ENCODE results near the gene PRKAG1.
A peak's percentile ranks its signal among the peaks of the same experiment; 100 is the strongest.

Gene PRKAG1

GRCh38 chr12:49023812-49024211 is 5.2 kb upstream of the PRKAG1 start:
- Histone ChIP-seq H3K27me3 (replicated peaks; ENCODE audit: control insufficient read depth, insufficient read depth, low read length, poor library complexity, severe bottlenecking) (no peaks in the 10 kb centered on the region), H3K36me3 (ENCODE audit: control insufficient read depth, insufficient read depth, low read length) (peaks cover 70% of the 10 kb centered on the region), H3K4me3 (ENCODE audit: insufficient read depth, low read depth, low read length, poor library complexity, severe bottlenecking) (no peak overlapping the region), H3K27ac (ENCODE audit: insufficient read depth, low read length, poor library complexity, severe bottlenecking) (no peak overlapping the region), H3K9me3 (ENCODE audit: control insufficient read depth, low read length) (no peaks in the 10 kb centered on the region), H3K4me1 (ENCODE audit: control insufficient read depth, insufficient read depth, low read length, poor library complexity, severe bottlenecking) (peaks cover 6% of the 10 kb centered on the region)
- no peak for DNase-seq

DNA sequence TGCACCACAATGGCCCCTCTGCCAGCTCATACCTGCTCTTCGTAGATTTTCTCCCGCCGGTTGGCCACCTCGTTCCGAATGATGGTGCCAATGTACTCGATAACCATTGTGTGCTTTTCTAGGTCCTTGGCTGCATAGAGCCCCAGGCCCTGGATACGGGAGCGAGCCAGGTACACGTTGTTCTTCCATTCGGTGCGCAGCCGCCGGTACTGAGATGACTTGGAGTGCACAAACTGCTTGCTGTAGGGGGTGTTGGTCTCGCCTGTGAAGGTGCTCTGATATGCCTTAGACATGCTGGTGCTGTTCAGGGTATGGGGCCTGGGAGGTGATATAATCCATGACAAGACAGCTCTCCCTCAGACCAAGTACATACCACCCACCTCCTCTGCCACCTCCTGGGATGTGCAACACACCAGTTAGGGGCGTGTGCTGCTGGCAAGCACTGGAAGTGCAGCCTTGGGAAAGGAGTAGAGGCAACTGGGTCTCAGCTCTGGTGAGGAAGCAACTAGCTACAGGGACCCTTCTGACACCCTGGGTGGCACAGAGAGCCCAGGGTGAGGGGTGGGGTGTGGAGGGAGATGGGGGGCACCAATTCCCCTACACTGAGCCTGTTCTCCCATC is 4.1 kb upstream of the PRKAG1 start:
- Histone ChIP-seq H3K4me3 (ENCODE audit: insufficient read depth, low read depth, low read length, poor library complexity, severe bottlenecking) (no peak overlapping the region), H3K36me3 (ENCODE audit: control insufficient read depth, insufficient read depth, low read length) (peaks cover 59% of the 10 kb centered on the region), H3K27me3 (replicated peaks; ENCODE audit: control insufficient read depth, insufficient read depth, low read length, poor library complexity, severe bottlenecking) (no peaks in the 10 kb centered on the region), H3K27ac (ENCODE audit: insufficient read depth, low read length, poor library complexity, severe bottlenecking) (no peak overlapping the region), H3K9me3 (ENCODE audit: control insufficient read depth, low read length) (no peaks in the 10 kb centered on the region), H3K4me1 (ENCODE audit: control insufficient read depth, insufficient read depth, low read length, poor library complexity, severe bottlenecking) (peaks cover 12% of the 10 kb centered on the region)
- DNase-seq = no peak

DNA sequence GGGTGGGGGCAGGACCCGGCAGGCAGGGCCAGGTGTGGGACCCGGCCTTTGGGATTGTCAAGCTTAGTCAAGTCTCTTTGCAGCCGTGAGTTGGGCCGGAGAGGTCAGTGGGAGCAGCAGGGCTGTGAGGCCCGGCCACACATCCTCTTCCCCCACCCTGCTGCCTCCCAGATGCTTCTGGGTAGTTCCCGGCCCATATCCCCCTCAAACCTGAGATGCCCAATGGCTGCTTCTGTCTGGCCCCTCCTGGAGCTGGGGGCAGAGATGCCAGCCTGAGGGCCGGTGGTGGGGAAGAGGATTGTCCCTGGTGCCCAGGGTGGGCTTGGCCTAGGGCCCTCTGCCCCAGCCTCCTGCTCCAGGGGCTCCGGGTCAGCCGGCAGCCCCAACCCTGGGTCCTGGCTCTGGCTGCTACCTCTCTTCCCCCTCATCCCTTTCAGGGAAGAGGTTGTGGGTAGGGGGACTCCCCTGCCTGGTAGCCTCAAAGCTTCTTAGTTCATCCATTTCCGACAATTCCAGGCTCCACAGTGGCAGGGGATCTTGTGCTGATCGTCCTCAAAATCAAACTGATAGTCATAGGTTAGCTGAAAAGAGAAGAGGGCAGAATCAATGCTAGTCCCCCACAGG is 2.8 kb upstream of the PRKAG1 start:
- H3K36me3 ChIP-seq (ENCODE audit: control insufficient read depth, insufficient read depth, low read length) = peaks cover 47% of the 10 kb centered on the region
- no peaks in the 10 kb centered on the region for H3K27me3 ChIP-seq (replicated peaks; ENCODE audit: control insufficient read depth, insufficient read depth, low read length, poor library complexity, severe bottlenecking)
- H3K4me3 ChIP-seq (ENCODE audit: insufficient read depth, low read depth, low read length, poor library complexity, severe bottlenecking) = no peak overlapping the region
- no peaks in the 10 kb centered on the region for H3K9me3 ChIP-seq (ENCODE audit: control insufficient read depth, low read length)
- peaks cover 14% of the 10 kb centered on the region for H3K4me1 ChIP-seq (ENCODE audit: control insufficient read depth, insufficient read depth, low read length, poor library complexity, severe bottlenecking)
- DNase-seq = no peak
- no peak overlapping the region for H3K27ac ChIP-seq (ENCODE audit: insufficient read depth, low read length, poor library complexity, severe bottlenecking)

- Histone ChIP-seq H3K4me3 (ENCODE audit: insufficient read depth, low read depth, low read length, poor library complexity, severe bottlenecking) (no peak overlapping the region), H3K4me1 (ENCODE audit: control insufficient read depth, insufficient read depth, low read length, poor library complexity, severe bottlenecking) (peaks cover 14% of the 10 kb centered on the region), H3K27me3 (replicated peaks; ENCODE audit: control insufficient read depth, insufficient read depth, low read length, poor library complexity, severe bottlenecking) (no peaks in the 10 kb centered on the region), H3K36me3 (ENCODE audit: control insufficient read depth, insufficient read depth, low read length) (peaks cover 37% of the 10 kb centered on the region), H3K9me3 (ENCODE audit: control insufficient read depth, low read length) (no peaks in the 10 kb centered on the region), H3K27ac (ENCODE audit: insufficient read depth, low read length, poor library complexity, severe bottlenecking) (peak overlapping the region; percentile 47)
- no peak for DNase-seq
Observed at GRCh38 chr12:49020441-49020840, 1.9 kb upstream of the PRKAG1 start.

DNA sequence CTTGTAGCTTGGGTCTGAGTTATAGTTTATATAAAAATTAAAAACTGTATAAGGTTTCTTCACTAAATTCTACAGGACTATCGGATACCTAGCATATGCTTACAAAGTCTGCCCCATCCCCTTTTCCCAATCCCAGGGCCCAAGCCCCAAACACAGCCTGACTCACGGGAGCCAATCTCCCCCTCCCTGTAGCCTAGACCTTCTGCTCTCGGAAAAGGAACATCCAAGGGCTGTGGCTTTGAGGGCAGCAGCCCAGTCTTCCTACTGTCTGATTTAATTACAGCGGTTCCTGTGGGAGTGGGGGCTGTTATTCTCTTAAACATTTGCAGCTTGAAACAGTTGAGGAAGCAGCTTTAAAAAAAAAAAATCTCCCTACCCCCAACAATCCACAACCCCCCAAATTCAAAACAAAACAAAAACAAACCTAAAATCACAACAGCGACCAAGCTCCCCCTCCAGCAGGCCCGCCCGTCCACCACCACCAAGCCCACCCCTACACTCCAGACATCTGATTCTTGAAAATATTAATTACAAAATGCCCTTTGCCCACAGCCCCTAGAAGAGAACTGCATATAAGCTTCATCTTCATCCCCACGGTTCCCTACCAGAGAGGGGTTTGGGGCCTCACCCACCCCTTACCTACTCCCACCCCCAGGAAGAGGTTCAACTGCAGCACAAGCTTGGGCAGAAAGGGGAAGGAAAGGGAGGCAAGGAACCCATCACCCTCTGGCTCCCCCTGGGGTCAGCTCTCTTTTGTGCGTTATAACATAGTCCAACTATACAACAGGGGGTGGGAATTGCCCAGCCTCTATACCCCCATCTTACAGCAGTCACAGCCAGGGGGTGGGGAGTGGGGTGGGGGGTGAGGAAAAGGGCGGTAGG is 1.1 kb upstream of the PRKAG1 start:
- H3K27me3 ChIP-seq (replicated peaks; ENCODE audit: control insufficient read depth, insufficient read depth, low read length, poor library complexity, severe bottlenecking) = no peaks in the 10 kb centered on the region
- no peaks in the 10 kb centered on the region for H3K9me3 ChIP-seq (ENCODE audit: control insufficient read depth, low read length)
- peaks cover 14% of the 10 kb centered on the region for H3K4me1 ChIP-seq (ENCODE audit: control insufficient read depth, insufficient read depth, low read length, poor library complexity, severe bottlenecking)
- DNase-seq = peak in 2 of 3 donors; percentile 12 to 17
- H3K27ac ChIP-seq (ENCODE audit: insufficient read depth, low read length, poor library complexity, severe bottlenecking) = peak overlapping the region; percentile 91
- H3K36me3 ChIP-seq (ENCODE audit: control insufficient read depth, insufficient read depth, low read length) = peaks cover 30% of the 10 kb centered on the region
- no peak overlapping the region for H3K4me3 ChIP-seq (ENCODE audit: insufficient read depth, low read depth, low read length, poor library complexity, severe bottlenecking)

DNA sequence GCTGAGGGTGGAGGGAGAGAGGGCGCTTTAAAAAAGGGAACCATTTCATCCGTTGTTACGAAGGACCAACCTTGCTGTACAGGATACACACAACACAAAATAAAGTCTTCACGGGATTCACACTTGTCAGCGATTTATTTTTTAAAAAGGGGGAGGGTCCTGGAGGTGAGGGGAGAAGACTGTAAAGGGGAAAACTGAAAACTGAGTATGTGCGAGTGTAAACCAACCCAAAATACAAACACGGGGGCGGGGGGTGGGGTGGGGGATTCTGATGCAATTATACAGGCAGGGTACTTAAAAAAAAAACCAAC is 499 bp upstream of the PRKAG1 start:
- H3K27me3 ChIP-seq (replicated peaks; ENCODE audit: control insufficient read depth, insufficient read depth, low read length, poor library complexity, severe bottlenecking) = no peaks in the 10 kb centered on the region
- H3K4me3 ChIP-seq (ENCODE audit: insufficient read depth, low read depth, low read length, poor library complexity, severe bottlenecking) = peak overlapping the region; percentile 73
- peak overlapping the region; percentile 91 for H3K27ac ChIP-seq (ENCODE audit: insufficient read depth, low read length, poor library complexity, severe bottlenecking)
- peaks cover 14% of the 10 kb centered on the region for H3K4me1 ChIP-seq (ENCODE audit: control insufficient read depth, insufficient read depth, low read length, poor library complexity, severe bottlenecking)
- H3K9me3 ChIP-seq (ENCODE audit: control insufficient read depth, low read length) = no peaks in the 10 kb centered on the region
- no peak for DNase-seq
- H3K36me3 ChIP-seq (ENCODE audit: control insufficient read depth, insufficient read depth, low read length) = peaks cover 24% of the 10 kb centered on the region

GRCh38 chr12:49017891-49018260 is 700 bp downstream of the PRKAG1 start:
- Histone ChIP-seq H3K27me3 (replicated peaks; ENCODE audit: control insufficient read depth, insufficient read depth, low read length, poor library complexity, severe bottlenecking) (no peaks in the 10 kb centered on the region), H3K4me3 (ENCODE audit: insufficient read depth, low read depth, low read length, poor library complexity, severe bottlenecking) (peak overlapping the region; percentile 73), H3K4me1 (ENCODE audit: control insufficient read depth, insufficient read depth, low read length, poor library complexity, severe bottlenecking) (peaks cover 14% of the 10 kb centered on the region), H3K9me3 (ENCODE audit: control insufficient read depth, low read length) (no peaks in the 10 kb centered on the region), H3K36me3 (ENCODE audit: control insufficient read depth, insufficient read depth, low read length) (peaks cover 18% of the 10 kb centered on the region), H3K27ac (ENCODE audit: insufficient read depth, low read length, poor library complexity, severe bottlenecking) (peak overlapping the region; percentile 91)
- no peak for DNase-seq

- Histone ChIP-seq H3K4me3 (ENCODE audit: insufficient read depth, low read depth, low read length, poor library complexity, severe bottlenecking) (no peak overlapping the region), H3K4me1 (ENCODE audit: control insufficient read depth, insufficient read depth, low read length, poor library complexity, severe bottlenecking) (peaks cover 14% of the 10 kb centered on the region), H3K36me3 (ENCODE audit: control insufficient read depth, insufficient read depth, low read length) (peaks cover 26% of the 10 kb centered on the region), H3K27me3 (replicated peaks; ENCODE audit: control insufficient read depth, insufficient read depth, low read length, poor library complexity, severe bottlenecking) (no peaks in the 10 kb centered on the region), H3K9me3 (ENCODE audit: control insufficient read depth, low read length) (no peaks in the 10 kb centered on the region), H3K27ac (ENCODE audit: insufficient read depth, low read length, poor library complexity, severe bottlenecking) (no peak overlapping the region)
- no peak for DNase-seq
Observed at GRCh38 chr12:49015196-49015595, 3.4 kb downstream of the PRKAG1 start.

GRCh38 chr12:49014547-49014946 is 4.0 kb downstream of the PRKAG1 start:
- Histone ChIP-seq H3K27me3 (replicated peaks; ENCODE audit: control insufficient read depth, insufficient read depth, low read length, poor library complexity, severe bottlenecking) (no peaks in the 10 kb centered on the region), H3K4me3 (ENCODE audit: insufficient read depth, low read depth, low read length, poor library complexity, severe bottlenecking) (no peak overlapping the region), H3K9me3 (ENCODE audit: control insufficient read depth, low read length) (no peaks in the 10 kb centered on the region), H3K27ac (ENCODE audit: insufficient read depth, low read length, poor library complexity, severe bottlenecking) (no peak overlapping the region), H3K4me1 (ENCODE audit: control insufficient read depth, insufficient read depth, low read length, poor library complexity, severe bottlenecking) (peaks cover 14% of the 10 kb centered on the region), H3K36me3 (ENCODE audit: control insufficient read depth, insufficient read depth, low read length) (peaks cover 31% of the 10 kb centered on the region)
- no peak for DNase-seq

DNA sequence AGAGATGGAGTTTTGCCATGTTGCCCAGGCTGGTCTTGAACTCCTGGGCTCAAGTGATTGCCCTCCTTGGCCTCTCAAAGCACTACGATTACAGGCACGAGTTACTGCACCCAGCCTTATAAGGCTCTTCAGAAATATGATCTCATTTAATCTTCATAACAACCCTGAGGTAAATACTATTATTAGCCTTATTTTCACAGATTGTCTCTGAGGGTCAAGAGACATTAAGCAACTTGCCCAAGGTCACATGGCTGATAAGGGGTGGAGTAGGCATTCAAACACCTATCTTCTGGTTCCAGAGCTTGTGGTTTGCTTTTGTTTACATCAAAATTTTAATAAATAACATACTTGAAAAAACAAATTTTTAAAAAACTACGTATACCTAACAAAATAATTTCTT is 5.1 kb downstream of the PRKAG1 start:
- Histone ChIP-seq H3K4me1 (ENCODE audit: control insufficient read depth, insufficient read depth, low read length, poor library complexity, severe bottlenecking) (peaks cover 8% of the 10 kb centered on the region), H3K4me3 (ENCODE audit: insufficient read depth, low read depth, low read length, poor library complexity, severe bottlenecking) (no peak overlapping the region), H3K27ac (ENCODE audit: insufficient read depth, low read length, poor library complexity, severe bottlenecking) (no peak overlapping the region), H3K27me3 (replicated peaks; ENCODE audit: control insufficient read depth, insufficient read depth, low read length, poor library complexity, severe bottlenecking) (no peaks in the 10 kb centered on the region), H3K36me3 (ENCODE audit: control insufficient read depth, insufficient read depth, low read length) (peaks cover 31% of the 10 kb centered on the region), H3K9me3 (ENCODE audit: control insufficient read depth, low read length) (no peaks in the 10 kb centered on the region)
- no peak for DNase-seq

Data from effector memory CD4-positive, alpha-beta T cell (primary cell).